Activated B cell treated with CpG ODN at 0.5 μM for 24 hours (primary cell): ENCODE data around the gene HSPA1B. TPM values are rescaled to one million over a fixed set of nuclear protein-coding genes. Genes with fewer than 3 reads are reported as not detected.
"Not testable (repeated sequence)": the region's sequence is repeated elsewhere in the genome, so short reads cannot be mapped to it uniquely, and the experiment has no call there.

Experiments used
- ATAC-seq: fragments of 200-7000 bp; cut with Tn5 transposase; one replicate; pipeline ENCODE4 v1.10.0; 2021; ENCODE audit warnings: low read depth, mild to moderate bottlenecking, moderate library complexity
- CTCF ChIA-PET: fragments of 350-600 bp; sonication (Branson Sonifier 250); formaldehyde crosslinking; loops from one replicate; lab custom pipeline; 2021; ENCODE audit warnings: antibody characterized with exemption; lab: Charles Lee
- POLR2A ChIA-PET: fragments of 350-600 bp; sonication (Branson Sonifier 250); formaldehyde crosslinking; loops from one replicate; lab custom pipeline; 2021; ENCODE audit warnings: antibody characterized with exemption; lab: Charles Lee
- DNase-seq: peaks from one replicate; pipeline ENCODE4 v3.0.0; 2022
- H3K27ac Mint-ChIP-seq: one replicate; pipeline ENCODE4 v1.8.0; 2020; ENCODE audit warnings: mixed read lengths
- H3K27me3 Mint-ChIP-seq: one replicate; pipeline ENCODE4 v1.8.0; 2021; ENCODE audit warnings: mixed read lengths
- H3K36me3 Mint-ChIP-seq: one replicate; pipeline ENCODE4 v1.8.0; 2021; ENCODE audit warnings: low read depth, mixed read lengths
- H3K4me1 Mint-ChIP-seq: one replicate; pipeline ENCODE4 v1.8.0; 2021; ENCODE audit warnings: mixed read lengths
- H3K4me3 Mint-ChIP-seq: one replicate; pipeline ENCODE4 v1.8.0; 2020; ENCODE audit warnings: mild to moderate bottlenecking, mixed read lengths
- H3K9me3 Mint-ChIP-seq: one replicate; pipeline ENCODE4 v1.8.0; 2020; ENCODE audit warnings: mixed read lengths
- intact Hi-C: fragments of 100-400 bp; cut with micrococcal nuclease; formaldehyde crosslinking; loops from one replicate; pipeline ENCODE4 v1.15.1; 2024
- total RNA-seq: library from RNA; stranded (reverse); gene quantifications from 2 replicates; pipeline ENCODE4 v1.2.3, GENCODE V29; 2022
- TF ChIP-seq, protein P1 (sequence below): fragments of 200-600 bp; IDR thresholded peaks from one replicate; pipeline ENCODE4 v1.8.0; 2022; ENCODE audit warnings: antibody characterized with exemption, mild to moderate bottlenecking

Gene HSPA1B
- total RNA-seq, 1 donor from 2014 or later = 30.4 TPM

DNA sequence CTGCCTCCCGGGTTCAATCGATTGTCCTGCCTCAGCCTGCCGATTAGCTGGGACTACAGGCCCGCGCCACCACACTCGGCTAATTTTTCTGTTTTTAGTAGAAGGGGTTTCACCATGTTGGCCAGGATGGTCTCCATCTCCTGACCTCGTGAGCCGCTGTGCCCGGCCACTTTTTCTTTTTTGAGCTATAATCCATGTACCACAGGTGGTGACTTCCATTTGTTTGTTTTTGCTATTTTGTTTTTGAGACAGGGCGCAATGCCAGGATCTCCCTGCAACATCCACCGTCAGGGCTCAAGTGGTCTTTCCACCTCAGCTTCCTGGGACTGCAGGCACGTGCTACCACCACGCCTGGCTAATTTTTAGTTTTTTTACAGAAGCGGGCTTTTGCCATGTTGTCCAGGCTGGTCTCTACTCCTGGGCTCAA, 8.5 kb downstream of the HSPA1B start:
- H3K27ac Mint-ChIP-seq = peak overlapping the region; percentile 98
- no peaks in the 10 kb centered on the region for H3K27me3 Mint-ChIP-seq
- H3K36me3 Mint-ChIP-seq = peaks cover 59% of the 10 kb centered on the region
- ATAC-seq (no peak), DNase-seq (no peak)
- CTCF ChIA-PET = interaction anchor here (1.1 kb wide), 2 partner anchors 27 to 285 kb away, joined by 4 read pairs; partner anchors contain the start of gene NEU1
- H3K4me1 Mint-ChIP-seq = peaks cover 59% of the 10 kb centered on the region
- TF ChIP-seq, protein P1, sequence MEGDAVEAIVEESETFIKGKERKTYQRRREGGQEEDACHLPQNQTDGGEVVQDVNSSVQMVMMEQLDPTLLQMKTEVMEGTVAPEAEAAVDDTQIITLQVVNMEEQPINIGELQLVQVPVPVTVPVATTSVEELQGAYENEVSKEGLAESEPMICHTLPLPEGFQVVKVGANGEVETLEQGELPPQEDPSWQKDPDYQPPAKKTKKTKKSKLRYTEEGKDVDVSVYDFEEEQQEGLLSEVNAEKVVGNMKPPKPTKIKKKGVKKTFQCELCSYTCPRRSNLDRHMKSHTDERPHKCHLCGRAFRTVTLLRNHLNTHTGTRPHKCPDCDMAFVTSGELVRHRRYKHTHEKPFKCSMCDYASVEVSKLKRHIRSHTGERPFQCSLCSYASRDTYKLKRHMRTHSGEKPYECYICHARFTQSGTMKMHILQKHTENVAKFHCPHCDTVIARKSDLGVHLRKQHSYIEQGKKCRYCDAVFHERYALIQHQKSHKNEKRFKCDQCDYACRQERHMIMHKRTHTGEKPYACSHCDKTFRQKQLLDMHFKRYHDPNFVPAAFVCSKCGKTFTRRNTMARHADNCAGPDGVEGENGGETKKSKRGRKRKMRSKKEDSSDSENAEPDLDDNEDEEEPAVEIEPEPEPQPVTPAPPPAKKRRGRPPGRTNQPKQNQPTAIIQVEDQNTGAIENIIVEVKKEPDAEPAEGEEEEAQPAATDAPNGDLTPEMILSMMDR = no peak
- POLR2A ChIA-PET = interaction anchor here (0.6 to 9.9 kb wide), 25 partner anchors 8 to 1940 kb away, joined by 3 to 133 read pairs (median 4); partner anchors contain the start of genes C6orf47, CLIC1, DDAH2 and DDX39B
- H3K4me3 Mint-ChIP-seq = peak overlapping the region; percentile 99
- H3K9me3 Mint-ChIP-seq = no peaks in the 10 kb centered on the region
- intact Hi-C loops = no loop called here

DNA sequence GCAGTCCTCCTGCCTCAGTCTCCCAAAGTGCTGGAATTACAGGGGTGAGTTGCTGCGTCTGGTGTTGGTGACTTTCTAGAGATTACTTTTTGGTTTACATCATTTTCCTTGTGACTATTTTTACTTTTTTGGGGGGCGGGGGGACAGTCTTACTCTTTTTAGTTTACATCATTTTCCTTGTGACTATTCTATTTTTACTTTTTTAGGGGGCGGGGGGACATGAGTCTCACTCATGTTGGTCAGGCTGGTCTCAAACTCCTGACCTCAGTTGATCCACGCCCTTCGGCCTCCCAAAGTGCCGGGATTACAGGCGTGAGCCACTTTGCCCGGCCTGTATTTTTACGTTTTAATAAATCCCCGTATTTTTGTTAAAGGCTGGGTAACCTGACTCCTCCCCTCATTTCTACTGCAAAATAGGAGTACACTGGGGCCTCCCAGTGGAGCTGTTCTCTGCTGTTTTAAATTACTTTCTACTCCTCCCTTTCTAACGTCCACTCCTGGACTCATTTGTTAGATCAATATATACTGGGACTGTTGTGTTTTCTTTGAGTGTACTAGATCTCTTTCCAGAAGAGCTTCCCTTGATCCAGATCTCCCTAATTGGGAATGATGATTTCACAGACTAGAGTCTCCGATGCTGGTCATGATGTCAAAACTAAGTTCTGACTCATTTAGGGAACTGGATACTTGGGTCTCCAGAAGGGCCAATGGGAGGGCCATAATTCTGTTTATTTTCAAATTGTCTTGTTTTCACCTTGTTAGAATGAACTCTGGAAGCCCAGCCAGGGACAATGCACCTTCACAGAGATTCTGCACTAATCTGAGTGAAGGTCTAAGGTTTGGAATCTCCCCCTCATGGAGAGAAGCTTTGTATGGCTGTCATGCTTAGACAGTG, 9.2 kb downstream of the HSPA1B start:
- peak overlapping the region; percentile 99 for H3K4me3 Mint-ChIP-seq
- TF ChIP-seq, protein P1 = no peak
- H3K4me1 Mint-ChIP-seq = peaks cover 57% of the 10 kb centered on the region
- H3K9me3 Mint-ChIP-seq = no peaks in the 10 kb centered on the region
- peaks cover 62% of the 10 kb centered on the region for H3K36me3 Mint-ChIP-seq
- intact Hi-C loops = no loop called here
- DNase-seq (no peak), ATAC-seq (no peak)
- ChIA-PET CTCF (interaction anchor here (1.1 kb wide), 1 partner anchor 27 kb away, joined by 4 read pairs; the partner anchor contains the start of gene NEU1), POLR2A (interaction anchor here (0.5 to 9.9 kb wide), 15 partner anchors 7 to 1236 kb away, joined by 3 to 133 read pairs (median 6); partner anchors contain the start of genes C6orf47, CLIC1, DDAH2 and DDX39B)
- peak overlapping the region; percentile 98 for H3K27ac Mint-ChIP-seq
- H3K27me3 Mint-ChIP-seq = no peaks in the 10 kb centered on the region

DNA sequence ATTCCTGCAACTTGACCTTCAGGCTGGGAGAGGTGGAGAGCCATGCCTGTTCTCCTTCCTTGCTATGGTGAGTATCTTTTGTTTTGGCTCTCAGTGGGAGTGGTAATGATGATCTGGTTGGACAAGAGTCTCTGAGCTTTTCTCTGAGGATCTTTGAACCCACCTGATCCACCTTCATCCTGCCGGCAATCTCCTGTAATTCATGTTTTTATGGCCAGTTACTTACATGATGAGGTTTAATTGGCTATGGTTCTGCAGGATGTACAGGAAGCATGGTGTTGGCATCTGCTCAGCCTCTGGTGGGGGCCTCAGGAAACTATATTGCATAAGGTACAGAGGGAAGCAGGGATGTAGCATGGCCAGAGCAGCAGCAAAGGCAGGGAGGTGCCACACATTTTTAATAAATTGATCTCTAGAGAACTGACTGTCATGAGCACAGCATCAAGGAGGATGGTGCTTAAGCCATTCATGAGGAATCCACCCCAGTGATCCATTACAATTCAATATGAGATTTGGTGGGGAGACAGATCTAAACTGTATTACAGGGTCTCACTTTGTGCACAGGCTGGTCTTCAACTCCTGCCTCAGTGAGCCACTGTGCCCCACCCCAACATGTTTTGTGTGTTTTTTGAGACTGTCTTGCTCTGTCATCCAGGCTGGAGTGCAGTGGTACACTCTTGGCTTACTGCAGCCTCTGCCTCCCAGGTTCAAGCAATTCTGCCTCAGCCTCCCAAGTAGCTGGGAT, 10.0 kb downstream of the HSPA1B start:
- intact Hi-C loops = no loop called here
- POLR2A ChIA-PET = interaction anchor here (0.5 to 9.9 kb wide), 11 partner anchors 10 to 339 kb away, joined by 3 to 133 read pairs (median 4); partner anchors contain the start of genes CSNK2B, DXO, GPANK1 and HSPA1B
- CTCF ChIA-PET = no interaction called here
- peak overlapping the region; percentile 98 for H3K27ac Mint-ChIP-seq
- H3K27me3 Mint-ChIP-seq = no peaks in the 10 kb centered on the region
- peak overlapping the region; percentile 99 for H3K4me3 Mint-ChIP-seq
- DNase-seq (no peak), ATAC-seq (no peak)
- TF ChIP-seq, protein P1 = no peak
- H3K4me1 Mint-ChIP-seq = peaks cover 56% of the 10 kb centered on the region
- H3K9me3 Mint-ChIP-seq = no peaks in the 10 kb centered on the region
- H3K36me3 Mint-ChIP-seq = peaks cover 66% of the 10 kb centered on the region

DNA sequence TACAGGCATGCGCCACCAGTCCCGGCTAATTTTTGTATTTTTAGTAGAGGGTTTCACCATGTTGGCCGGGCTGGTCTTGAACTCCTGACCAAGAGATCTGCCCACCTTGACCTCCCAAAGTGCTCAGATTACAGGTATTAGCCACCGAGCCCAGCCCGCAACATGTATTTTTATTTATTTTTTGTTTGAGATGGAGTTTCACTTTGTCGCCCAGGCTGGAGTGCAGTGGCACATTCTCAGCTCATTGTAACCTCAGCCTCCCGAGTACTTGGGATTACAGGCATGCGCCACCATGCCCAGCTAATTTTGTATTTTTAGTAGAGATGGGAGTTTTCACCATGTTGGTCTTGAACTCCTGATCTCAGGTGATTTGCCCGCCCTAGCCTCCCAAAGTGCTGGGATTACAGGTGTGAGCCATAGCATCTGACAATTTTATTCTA, 10.6 kb downstream of the HSPA1B start:
- POLR2A ChIA-PET = interaction anchor here (1.1 to 9.9 kb wide), 7 partner anchors 11 to 173 kb away, joined by 3 to 133 read pairs (median 3); partner anchors contain the start of genes CSNK2B, GPANK1, HSPA1B and NEU1
- Mint-ChIP-seq H3K36me3 (peaks cover 66% of the 10 kb centered on the region), H3K4me3 (peak overlapping the region; percentile 99), H3K27ac (peak overlapping the region; percentile 98), H3K4me1 (peaks cover 51% of the 10 kb centered on the region)
- H3K27me3 Mint-ChIP-seq, DNase-seq, ATAC-seq, intact Hi-C loops, H3K9me3 Mint-ChIP-seq, CTCF ChIA-PET: not testable (repeated sequence)

DNA sequence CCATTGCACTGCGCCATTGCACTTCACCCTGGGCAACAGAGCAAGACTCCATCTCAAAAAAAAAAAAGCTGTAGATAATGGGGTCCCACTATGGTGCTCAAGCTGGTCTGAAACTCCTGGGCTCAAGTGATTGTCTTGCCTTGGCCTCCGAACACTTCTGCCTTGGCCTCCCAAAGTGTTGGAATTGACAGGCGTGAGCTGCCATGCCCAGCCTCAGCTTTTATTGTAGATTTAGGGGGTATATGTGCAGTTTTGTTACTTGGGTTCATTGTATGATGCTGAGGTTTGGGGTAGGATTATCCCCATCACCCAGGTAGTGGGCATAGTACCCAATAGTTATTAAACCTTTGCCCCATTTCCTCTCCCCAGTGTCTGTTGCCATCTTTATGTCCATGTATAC, 11.4 kb downstream of the HSPA1B start:
- Mint-ChIP-seq H3K4me1 (peaks cover 47% of the 10 kb centered on the region), H3K4me3 (peak overlapping the region; percentile 11), H3K27ac (no peak overlapping the region), H3K36me3 (peaks cover 66% of the 10 kb centered on the region), H3K27me3 (no peaks in the 10 kb centered on the region), H3K9me3 (no peaks in the 10 kb centered on the region)
- intact Hi-C loops = no loop called here
- TF ChIP-seq, protein P1 = no peak
- POLR2A ChIA-PET = interaction anchor here (0.8 to 9.9 kb wide), 9 partner anchors 11 to 289 kb away, joined by 3 to 133 read pairs (median 3); partner anchors contain the start of genes CSNK2B, GPANK1, HSPA1A and HSPA1B
- DNase-seq (no peak), ATAC-seq (no peak)
- CTCF ChIA-PET = interaction anchor here (1.2 kb wide), 1 partner anchor 49 kb away, joined by 4 read pairs; no protein-coding TSS in a partner anchor

DNA sequence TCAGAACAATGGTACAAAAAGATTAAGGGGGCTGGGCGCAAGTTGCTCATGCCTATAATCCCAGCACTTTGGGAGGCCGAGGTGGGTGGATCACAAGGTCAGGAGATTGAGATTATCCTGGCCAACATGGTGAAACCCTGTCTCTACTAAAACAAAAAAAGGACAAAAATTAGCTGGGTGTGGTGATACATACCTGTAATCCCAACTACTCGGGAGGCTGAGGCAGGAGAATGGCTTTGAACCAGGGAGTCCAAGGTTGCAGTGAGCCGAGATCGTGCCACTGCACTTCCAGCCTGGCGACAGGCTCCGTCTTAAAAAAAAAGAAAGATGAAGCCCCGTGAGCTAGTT, 12.2 kb downstream of the HSPA1B start:
- POLR2A ChIA-PET = interaction anchor here (0.5 to 0.9 kb wide), 4 partner anchors 24 to 1424 kb away, joined by 3 to 5 read pairs (median 3); no protein-coding TSS in a partner anchor
- H3K4me3 Mint-ChIP-seq, DNase-seq: not testable (repeated sequence)

More for the DNA sequence above, 12.2 kb downstream of the HSPA1B start:
- H3K27ac Mint-ChIP-seq, H3K9me3 Mint-ChIP-seq, intact Hi-C loops, H3K27me3 Mint-ChIP-seq, ATAC-seq: not testable (repeated sequence)
- CTCF ChIA-PET = interaction anchor here (1.2 kb wide), 1 partner anchor 48 kb away, joined by 4 read pairs; no protein-coding TSS in a partner anchor
- H3K4me1 Mint-ChIP-seq = peaks cover 40% of the 10 kb centered on the region
- peaks cover 64% of the 10 kb centered on the region for H3K36me3 Mint-ChIP-seq
